SK-N-MC (cell line): ENCODE measurements around the gene AANAT.

ENCODE experiments used
- EZH2 ChIP-seq: fragments of 200-600 bp; sonication (generic); IDR thresholded peaks from one replicate; pipeline ENCODE4 v1.6.1; 2017; ENCODE audit warnings: antibody characterized with exemption
- POLR2AphosphoS5 ChIP-seq: IDR thresholded peaks from 2 replicates; pipeline ENCODE4 v1.6.1; 2012; ENCODE audit warnings: mild to moderate bottlenecking, low read depth, low read length, borderline replicate concordance

DNA sequence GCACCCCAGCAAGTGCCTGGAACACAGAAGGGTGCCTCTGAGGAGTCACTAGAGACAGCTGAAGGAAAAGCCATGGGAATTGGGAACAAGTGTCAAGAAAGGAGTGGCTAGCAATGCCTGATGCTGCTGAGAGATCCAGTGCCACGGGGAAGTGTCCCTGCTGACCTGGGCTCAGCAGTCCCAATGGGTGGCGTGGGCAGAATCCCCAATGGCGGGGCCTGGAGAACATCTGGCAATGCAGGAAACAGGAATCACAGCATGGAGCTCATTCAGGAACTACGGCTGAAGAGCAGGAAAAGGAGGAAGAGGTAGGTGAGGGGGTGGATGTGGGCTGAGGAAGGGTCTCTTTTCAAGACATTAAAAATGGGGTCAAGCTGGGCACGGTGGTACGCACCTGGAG lies 44.5 kb upstream of the AANAT start:
- TF ChIP-seq EZH2: no peak
- TF ChIP-seq POLR2AphosphoS5: no peak
